ENCODE data around the gene HAS3. TPM values are rescaled to one million over a fixed set of nuclear protein-coding genes. Genes with fewer than 3 reads are reported as not detected.

HAS3 gene
- total RNA-seq, 1 donor from 2014 or later = 0.82 TPM

GRCh38 chr16:69107316-69107962 lies 2.0 kb downstream of the HAS3 start:
- no peak for TF ChIP-seq CTCF (IDR thresholded peaks at IDR 0.05)
- DNase-seq = no peak
- ChIA-PET CTCF (no interaction called here), POLR2A (no interaction called here)
- H3K4me1 Mint-ChIP-seq = peaks cover 18% of the 10 kb centered on the region
- H3K4me3 Mint-ChIP-seq = peak overlapping the region; percentile 46
- H3K27ac Mint-ChIP-seq = no peak overlapping the region
- H3K36me3 Mint-ChIP-seq (ENCODE audit: low read depth) = peaks cover 22% of the 10 kb centered on the region
- intact Hi-C loops (cut with micrococcal nuclease) = no loop called here
- H3K9me3 Mint-ChIP-seq = no peaks in the 10 kb centered on the region
- ATAC-seq (ENCODE audit: low read depth) = no peak
- peaks cover 34% of the 10 kb centered on the region for H3K27me3 Mint-ChIP-seq

- H3K27me3 Mint-ChIP-seq = peaks cover 32% of the 10 kb centered on the region
- intact Hi-C loops (cut with micrococcal nuclease) = no loop called here
- POLR2A ChIA-PET = no interaction called here
- H3K27ac Mint-ChIP-seq = no peak overlapping the region
- no peaks in the 10 kb centered on the region for H3K9me3 Mint-ChIP-seq
- peaks cover 18% of the 10 kb centered on the region for H3K4me1 Mint-ChIP-seq
- peak overlapping the region; percentile 19 for H3K4me3 Mint-ChIP-seq
- DNase-seq (no peak), ATAC-seq (ENCODE audit: low read depth) (no peak)
- H3K36me3 Mint-ChIP-seq (ENCODE audit: low read depth) = peaks cover 22% of the 10 kb centered on the region
- no peak for TF ChIP-seq CTCF (IDR thresholded peaks at IDR 0.05)
- CTCF ChIA-PET = interaction anchor here (1.0 kb wide), 1 partner anchor 16 kb away, joined by 3 read pairs; no protein-coding TSS in a partner anchor
Observed at GRCh38 chr16:69108064-69108904, 2.8 kb downstream of the HAS3 start.

GRCh38 chr16:69108905-69109252 lies 3.4 kb downstream of the HAS3 start:
- Mint-ChIP-seq H3K4me1 (peaks cover 18% of the 10 kb centered on the region), H3K27ac (no peak overlapping the region), H3K9me3 (no peaks in the 10 kb centered on the region), H3K36me3 (ENCODE audit: low read depth) (peaks cover 26% of the 10 kb centered on the region), H3K4me3 (no peak overlapping the region), H3K27me3 (peaks cover 29% of the 10 kb centered on the region)
- DNase-seq (no peak), ATAC-seq (ENCODE audit: low read depth) (no peak)
- TF ChIP-seq CTCF (IDR thresholded peaks at IDR 0.05) = no peak
- intact Hi-C loops (cut with micrococcal nuclease) = no loop called here
- ChIA-PET CTCF (interaction anchor here (1.0 kb wide), 1 partner anchor 16 kb away, joined by 3 read pairs; no protein-coding TSS in a partner anchor), POLR2A (no interaction called here)

GRCh38 chr16:69109486-69110270 lies 4.2 kb downstream of the HAS3 start:
- intact Hi-C loops (cut with micrococcal nuclease) = no loop called here
- no peak overlapping the region for H3K4me3 Mint-ChIP-seq

More at GRCh38 chr16:69109486-69110270, 4.2 kb downstream of the HAS3 start:
- no peak for TF ChIP-seq CTCF (IDR thresholded peaks at IDR 0.05)
- Mint-ChIP-seq H3K9me3 (no peaks in the 10 kb centered on the region), H3K36me3 (ENCODE audit: low read depth) (peaks cover 34% of the 10 kb centered on the region), H3K27me3 (peaks cover 27% of the 10 kb centered on the region), H3K4me1 (peaks cover 17% of the 10 kb centered on the region), H3K27ac (no peak overlapping the region)
- ATAC-seq (ENCODE audit: low read depth) (no peak), DNase-seq (no peak)
- POLR2A ChIA-PET = no interaction called here
- CTCF ChIA-PET = interaction anchor here (1.0 kb wide), 1 partner anchor 15 kb away, joined by 3 read pairs; no protein-coding TSS in a partner anchor

Measured in activated B cell treated with CpG ODN at 0.5 μM for 24 hours (primary cell).